NCI-H146 treated with DMSO at 0.1 percent for 48 hours (cell line): ENCODE measurements around the gene RPL27.
"Not testable (repeated sequence)": the region's sequence is repeated elsewhere in the genome, so short reads cannot be mapped to it uniquely, and the experiment has no call there.

Source experiments
- DNase-seq: peaks from one replicate; lab custom pipeline; 2025; ENCODE audit not compliant: unreplicated experiment; lab: John Stamatoyannopoulos, UW

Gene RPL27

DNA sequence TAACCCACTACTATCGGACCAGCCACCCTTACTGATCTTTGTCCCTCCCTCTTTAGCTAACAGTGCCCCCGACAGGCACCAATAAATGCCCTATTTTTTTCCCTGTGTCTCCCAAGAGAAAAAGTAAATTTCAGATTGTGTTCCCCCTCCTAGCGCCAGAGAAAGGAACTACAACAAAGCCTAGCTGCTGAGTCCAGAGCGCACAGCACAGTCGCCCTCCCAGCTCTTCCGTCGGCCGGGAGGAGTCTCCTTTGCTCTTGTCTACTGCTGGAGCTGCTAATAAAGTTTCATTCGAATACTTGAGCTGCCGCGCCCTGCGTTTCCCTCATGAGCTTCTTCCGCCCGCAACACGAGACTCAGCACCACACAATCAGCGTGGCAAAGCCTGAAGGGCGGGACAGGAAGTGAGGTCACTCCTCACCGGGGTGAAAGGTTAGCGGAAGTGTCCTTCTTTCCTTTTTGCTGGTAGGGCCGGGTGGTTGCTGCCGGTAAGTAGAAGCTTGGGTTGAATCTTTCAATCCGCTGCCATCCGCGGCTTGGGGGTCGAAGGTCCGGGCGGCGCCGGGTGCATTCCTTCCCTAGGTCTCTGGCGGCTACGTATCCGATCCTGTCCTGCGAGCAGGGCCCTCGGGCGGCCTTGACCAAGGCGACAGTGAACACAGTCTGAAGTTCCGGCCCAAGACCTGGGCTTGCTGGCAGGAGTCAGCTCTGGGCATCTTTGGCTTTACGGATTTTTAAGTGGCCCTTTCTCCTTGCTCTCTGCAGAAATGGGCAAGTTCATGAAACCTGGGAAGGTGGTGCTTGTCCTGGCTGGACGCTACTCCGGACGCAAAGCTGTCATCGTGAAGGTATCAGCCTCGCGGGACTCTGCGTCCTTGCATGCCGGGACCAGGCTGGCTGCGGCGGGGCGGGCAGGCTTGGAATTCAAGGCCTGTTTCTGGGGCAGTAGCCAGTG, at the start of gene RPL27:
Gene RPL27, plus strand, starts transcription at position 436 of the 955 bp plus-strand sequence. Its CDS starts 332 bp downstream, at position 768.
- peak; percentile 98 for DNase-seq

GRCh38 chr17:42950044-42950783, 48.0 kb upstream of the RPL27 start:
- no peak for DNase-seq

- no peak for DNase-seq
Measured at GRCh38 chr17:42953669-42954068, 44.5 kb upstream of the RPL27 start.

GRCh38 chr17:42964161-42964932, 33.9 kb upstream of the RPL27 start, which contains the start of gene AARSD1:
AARSD1 (minus strand) TSS chr17:42964454; CDS start chr17:42964440, 14 bp downstream.
- DNase-seq: peak; percentile 83

GRCh38 chr17:42967925-42968324, 30.3 kb upstream of the RPL27 start:
- no peak for DNase-seq

- no peak for DNase-seq
Measured at GRCh38 chr17:42969001-42969581, 29.1 kb upstream of the RPL27 start.

GRCh38 chr17:42971589-42971988, 26.6 kb upstream of the RPL27 start:
- DNase-seq: no peak

GRCh38 chr17:42973323-42973722, 24.9 kb upstream of the RPL27 start:
- not testable (repeated sequence) for DNase-seq

DNA sequence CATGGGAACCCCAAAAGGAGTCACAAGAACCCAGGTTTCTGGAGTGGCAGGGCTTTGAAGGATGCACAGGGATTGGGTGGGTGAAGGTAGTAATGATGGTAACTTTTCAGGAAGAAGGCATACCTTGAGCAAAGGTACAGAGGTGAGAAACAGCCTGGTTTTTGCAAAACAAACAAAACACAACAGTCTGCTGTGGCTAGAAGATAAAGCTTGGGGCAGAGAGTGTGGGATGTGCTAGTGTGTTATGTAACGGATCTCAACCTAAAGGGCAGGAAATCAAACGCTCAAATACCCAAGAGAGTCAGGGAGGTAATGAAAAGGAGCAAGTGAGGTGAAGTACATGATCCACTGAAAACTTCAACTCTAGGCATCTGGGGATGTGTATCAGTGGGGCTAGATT, 23.0 kb upstream of the RPL27 start:
- no peak for DNase-seq

DNA sequence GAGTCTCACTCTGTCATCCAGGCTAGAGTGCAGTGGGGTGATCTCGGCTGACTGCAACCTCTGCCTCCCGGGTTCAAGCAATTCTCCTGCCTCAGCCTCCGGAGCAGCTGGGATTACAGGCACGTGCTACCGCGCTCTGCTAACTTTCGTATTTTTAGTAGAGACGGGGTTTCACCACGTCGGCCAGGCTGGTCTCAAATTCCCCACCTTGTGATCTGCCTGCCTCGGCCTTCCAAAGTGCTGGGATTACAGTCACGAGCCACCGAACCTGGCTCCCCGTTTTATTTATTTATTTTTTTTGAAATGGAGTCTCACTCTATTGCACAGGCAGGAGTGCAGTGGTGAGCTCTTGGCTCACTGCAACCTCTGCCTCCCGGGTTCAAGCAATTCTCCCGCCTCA, 22.5 kb upstream of the RPL27 start:
- DNase-seq: not testable (repeated sequence)

DNA sequence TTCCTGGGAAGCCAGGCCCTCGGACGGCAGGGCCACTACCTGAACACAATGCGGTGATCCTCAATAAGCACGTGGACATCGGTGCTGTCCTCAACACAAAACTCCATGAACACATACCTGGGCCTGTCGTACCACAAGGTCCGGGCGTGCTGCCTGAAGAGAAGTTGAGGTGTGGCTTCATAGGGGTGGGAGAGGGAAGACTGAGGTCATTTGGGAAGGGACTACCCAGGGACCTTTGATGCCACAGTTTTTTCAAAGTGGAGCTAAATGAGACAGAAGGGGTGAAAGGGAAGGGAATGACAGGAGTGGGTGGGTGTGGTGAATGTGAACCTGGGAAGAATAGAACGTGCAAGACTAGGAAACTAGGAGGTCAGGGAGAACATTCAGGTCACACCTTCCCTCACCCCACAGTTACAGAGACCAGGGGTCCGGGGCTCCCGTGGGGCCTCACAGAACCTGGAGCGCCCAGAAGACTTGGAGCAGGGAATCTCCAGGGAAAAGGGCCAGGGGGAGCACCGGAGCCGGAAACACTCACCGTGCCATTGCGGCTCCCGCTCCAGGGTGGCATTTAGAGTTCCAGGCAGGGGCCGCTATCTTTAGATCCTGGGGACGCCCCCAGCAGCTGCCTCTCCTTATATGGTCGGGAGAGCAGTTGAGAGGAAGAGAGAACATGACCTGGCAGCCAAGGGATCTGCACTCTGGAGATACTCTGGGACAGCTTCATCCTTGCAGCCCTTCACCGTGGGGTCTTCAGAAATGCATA, 18.5 kb upstream of the RPL27 start, which contains the start of gene PTGES3L:
Gene PTGES3L, minus strand, starts transcription at position 570 of the 763 bp plus-strand sequence. Its CDS starts 27 bp downstream, at position 543.
- peak; percentile 78 for DNase-seq

GRCh38 chr17:42980274-42980765, 17.9 kb upstream of the RPL27 start, which contains the start of gene RUNDC1:
RUNDC1 (plus strand) TSS chr17:42980565; CDS start chr17:42980577, 12 bp downstream.
- DNase-seq: peak; percentile 78

GRCh38 chr17:42980766-42981397, 17.3 kb upstream of the RPL27 start:
- DNase-seq: peak; percentile 40

DNA sequence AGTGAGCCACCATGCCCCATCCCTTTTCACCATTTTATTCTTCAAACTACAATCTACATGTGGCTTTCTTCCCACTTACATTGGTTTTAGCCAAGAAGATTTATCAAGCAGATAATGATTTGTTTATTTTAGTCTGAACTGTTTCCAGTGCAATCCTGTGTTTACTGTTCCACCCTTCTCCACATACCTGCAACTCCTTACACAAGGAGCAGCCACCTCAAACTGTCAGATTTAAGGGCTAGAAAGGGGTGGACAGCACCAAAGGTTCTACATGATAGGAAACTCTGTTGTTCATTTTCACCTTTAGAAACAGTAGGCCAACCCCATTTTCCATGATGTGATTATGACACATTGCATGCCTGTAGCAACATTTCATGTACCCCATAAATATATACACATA, 16.0 kb upstream of the RPL27 start:
- DNase-seq: no peak

GRCh38 chr17:42985225-42985624, 13.0 kb upstream of the RPL27 start:
- no peak for DNase-seq

DNA sequence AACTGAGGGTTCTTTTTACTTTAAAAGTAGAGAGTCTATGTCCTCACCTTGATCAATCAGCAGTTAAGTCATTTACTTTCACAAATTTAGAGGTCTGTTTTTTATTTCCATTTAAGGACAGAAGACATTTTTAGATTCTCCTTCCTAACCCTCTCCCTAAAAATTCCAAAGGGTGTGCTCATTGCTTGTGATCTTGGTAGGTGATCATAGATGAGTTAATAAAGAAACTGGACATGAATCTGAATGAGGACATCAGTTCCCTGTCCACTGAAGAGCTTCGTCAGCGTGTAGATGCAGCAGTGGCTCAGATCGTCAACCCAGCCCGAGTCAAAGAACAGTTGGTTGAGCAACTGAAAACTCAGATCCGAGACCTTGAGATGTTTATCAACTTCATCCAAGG, 9.1 kb upstream of the RPL27 start:
- DNase-seq: no peak

- DNase-seq: no peak
Measured at GRCh38 chr17:42989726-42990652, 8.2 kb upstream of the RPL27 start.

DNA sequence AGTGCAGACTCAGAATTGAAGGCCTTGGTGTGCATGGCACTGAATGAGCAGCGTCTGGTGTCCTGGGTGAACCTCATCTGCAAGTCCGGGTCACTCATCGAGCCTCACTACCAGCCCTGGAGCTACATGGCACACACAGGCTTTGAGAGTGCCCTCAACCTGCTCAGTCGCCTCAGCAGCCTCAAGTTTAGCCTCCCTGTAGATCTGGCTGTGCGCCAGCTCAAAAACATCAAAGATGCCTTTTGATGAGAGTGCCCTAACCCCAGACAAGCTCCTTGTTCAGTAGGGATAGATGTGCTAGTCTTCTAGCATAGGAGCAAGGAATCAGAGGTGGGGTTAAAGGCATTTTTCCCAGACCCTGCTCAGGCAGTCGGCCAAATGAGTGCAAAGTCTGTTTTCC, 6.7 kb upstream of the RPL27 start:
- DNase-seq: no peak
